Adrenal gland (tissue), 5 donors: ENCODE measurements around the gene DGCR8.

Experiments
- POLR2A ChIP-seq, 2 donors: fragments of 450-650 bp; IDR thresholded peaks; one replicate each; pipeline ENCODE4 v1.6.1; 2017; ENCODE audit warnings: antibody characterized with exemption in 2 of 2, mild to moderate bottlenecking in 2 of 2, moderate library complexity in 1 of 2
- TF ChIP-seq, protein P1 (sequence below), 6 experiments: fragments of 450-650 bp in 4 of 6; fragments of 200-600 bp in 2 of 6; sonication (generic) in 1 of 6; IDR thresholded peaks; 1 replicate in 5 of 6; 2 replicates in 1 of 6; pipeline versions ENCODE4 v1.5.1 to v1.8.0; 2016 to 2021; ENCODE audit warnings: antibody characterized with exemption in 6 of 6, mild to moderate bottlenecking in 2 of 6, moderate library complexity in 1 of 6
- donor health status: DM: no; HTN: no; CAD: no.

DNA sequence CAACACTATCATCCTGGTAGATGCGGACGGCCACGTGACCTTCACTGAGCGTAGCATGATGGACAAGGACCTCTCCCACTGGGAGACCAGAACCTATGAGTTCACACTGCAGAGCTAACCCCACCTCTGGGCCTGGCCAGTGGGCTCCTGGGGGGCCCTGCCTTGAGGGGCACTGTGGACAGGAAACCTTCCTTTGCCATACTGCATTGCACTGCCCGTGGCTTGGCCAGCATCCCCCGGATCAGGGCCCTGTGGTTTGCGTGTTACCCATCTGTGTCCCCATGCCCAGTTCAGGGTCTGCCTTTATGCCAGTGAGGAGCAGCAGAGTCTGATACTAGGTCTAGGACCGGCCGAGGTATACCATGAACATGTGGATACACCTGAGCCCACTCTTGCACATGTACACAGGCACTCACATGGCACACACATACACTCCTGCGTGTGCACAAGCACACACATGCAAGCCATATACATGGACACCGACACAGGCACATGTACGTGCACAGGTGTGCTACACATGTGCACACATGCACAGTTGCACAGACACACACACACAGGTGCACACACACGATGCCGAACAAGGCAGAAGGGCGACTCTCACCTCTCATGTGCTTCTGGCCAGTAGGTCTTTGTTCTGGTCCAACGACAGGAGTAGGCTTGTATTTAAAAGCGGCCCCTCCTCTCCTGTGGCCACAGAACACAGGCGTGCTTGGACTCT is 15.3 kb upstream of the DGCR8 start:
- TF ChIP-seq, protein P1, sequence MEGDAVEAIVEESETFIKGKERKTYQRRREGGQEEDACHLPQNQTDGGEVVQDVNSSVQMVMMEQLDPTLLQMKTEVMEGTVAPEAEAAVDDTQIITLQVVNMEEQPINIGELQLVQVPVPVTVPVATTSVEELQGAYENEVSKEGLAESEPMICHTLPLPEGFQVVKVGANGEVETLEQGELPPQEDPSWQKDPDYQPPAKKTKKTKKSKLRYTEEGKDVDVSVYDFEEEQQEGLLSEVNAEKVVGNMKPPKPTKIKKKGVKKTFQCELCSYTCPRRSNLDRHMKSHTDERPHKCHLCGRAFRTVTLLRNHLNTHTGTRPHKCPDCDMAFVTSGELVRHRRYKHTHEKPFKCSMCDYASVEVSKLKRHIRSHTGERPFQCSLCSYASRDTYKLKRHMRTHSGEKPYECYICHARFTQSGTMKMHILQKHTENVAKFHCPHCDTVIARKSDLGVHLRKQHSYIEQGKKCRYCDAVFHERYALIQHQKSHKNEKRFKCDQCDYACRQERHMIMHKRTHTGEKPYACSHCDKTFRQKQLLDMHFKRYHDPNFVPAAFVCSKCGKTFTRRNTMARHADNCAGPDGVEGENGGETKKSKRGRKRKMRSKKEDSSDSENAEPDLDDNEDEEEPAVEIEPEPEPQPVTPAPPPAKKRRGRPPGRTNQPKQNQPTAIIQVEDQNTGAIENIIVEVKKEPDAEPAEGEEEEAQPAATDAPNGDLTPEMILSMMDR (IDR thresholded peaks at IDR 0.05): no peak
- TF ChIP-seq POLR2A (IDR thresholded peaks at IDR 0.05): no peak
